ENCODE results near the gene MPHOSPH6.

GRCh38 chr16:82197540-82198240 lies 27.7 kb upstream of the MPHOSPH6 start:
- TF ChIP-seq ARNTL (CRISPR knock-in tag; IDR thresholded peaks at IDR 0.05; ENCODE audit: borderline replicate concordance, low read depth) (no peak), POU6F1 (CRISPR knock-in tag; IDR thresholded peaks at IDR 0.05; ENCODE audit: borderline replicate concordance, low read depth) (no peak), BACH2 (CRISPR knock-in tag; IDR thresholded peaks at IDR 0.05; ENCODE audit: borderline replicate concordance) (no peak)
